Gastroesophageal sphincter (tissue), 4 donors: Measurements from ENCODE around the gene BTLA. TPM values are rescaled to one million over a fixed set of nuclear protein-coding genes. Genes with fewer than 3 reads are reported as not detected.

ENCODE experiments used
- ATAC-seq: fragments of 150-250 bp; one replicate; pipeline ENCODE4 v1.9.1; 2016; ENCODE audit warnings: mild to moderate bottlenecking, moderate library complexity
- H3K27ac ChIP-seq, 4 donors: fragments of 200-600 bp; sonication (generic) in 3 of 4; 1 replicate in 3 of 4; 2 replicates in 1 of 4; pipeline ENCODE4 v1.5.1; 2016 to 2019
- H3K27me3 ChIP-seq: fragments of 200-600 bp; sonication (generic); one replicate; pipeline ENCODE4 v1.5.1; 2019
- H3K36me3 ChIP-seq, 2 donors: fragments of 200-600 bp; sonication (generic); one replicate each; pipeline ENCODE4 v1.5.1; 2019; ENCODE audit warnings: control low read depth in 1 of 2
- H3K4me1 ChIP-seq, 3 donors: fragments of 200-600 bp; sonication (generic); 1 replicate in 2 of 3; 2 replicates in 1 of 3; pipeline ENCODE4 v1.5.1; 2016 to 2019; ENCODE audit warnings: control low read depth in 2 of 3
- H3K4me3 ChIP-seq, 2 donors: fragments of 200-600 bp; sonication (generic); one replicate each; pipeline ENCODE4 v1.5.1; 2019; ENCODE audit warnings: mild to moderate bottlenecking in 1 of 2, moderate library complexity in 1 of 2
- H3K9me3 ChIP-seq, 3 donors: fragments of 200-600 bp; sonication (generic); one replicate each; pipeline ENCODE4 v1.5.1; 2017 to 2019; ENCODE audit warnings: control low read depth in 2 of 3
- EP300 ChIP-seq: sonication (generic); formaldehyde crosslinking; IDR thresholded peaks from one replicate; pipeline ENCODE4 v1.6.1; 2017; ENCODE audit warnings: antibody characterized with exemption, mild to moderate bottlenecking
- POLR2A ChIP-seq, 2 donors: fragments of 450-650 bp; IDR thresholded peaks; one replicate each; pipeline ENCODE4 v1.6.1; 2017; ENCODE audit warnings: antibody characterized with exemption in 2 of 2, mild to moderate bottlenecking in 2 of 2, moderate library complexity in 1 of 2
- POLR2AphosphoS5 ChIP-seq: sonication (generic); formaldehyde crosslinking; IDR thresholded peaks from one replicate; pipeline ENCODE4 v1.6.1; 2017; ENCODE audit warnings: antibody characterized with exemption
- WGBS, 2 donors: methylation state at CpG; one replicate each; pipeline ENCODE4 v1.1.5; 2018; ENCODE audit warnings: low coverage in 1 of 2; 5-methylcytosine and 5-hydroxymethylcytosine counted together
- total RNA-seq, 4 donors: library from RNA; depleted of rRNA; stranded (reverse); fragments of >200 nt; gene quantifications; one replicate each; pipeline ENCODE4 v1.1.0, GENCODE V29; 2016
- TF ChIP-seq, protein P1 (sequence below), 4 experiments: fragments of 200-600 bp in 2 of 4; fragments of 450-650 bp in 2 of 4; sonication (generic) in 1 of 4; IDR thresholded peaks; one replicate each; pipeline ENCODE4 v1.5.1; 2017 to 2019; ENCODE audit warnings: antibody characterized with exemption in 4 of 4, mild to moderate bottlenecking in 2 of 4, moderate library complexity in 2 of 4

The BTLA gene
- total RNA-seq, 4 donors from 2014 or later: 0.08 to 1.8 TPM; not detected in 2

DNA sequence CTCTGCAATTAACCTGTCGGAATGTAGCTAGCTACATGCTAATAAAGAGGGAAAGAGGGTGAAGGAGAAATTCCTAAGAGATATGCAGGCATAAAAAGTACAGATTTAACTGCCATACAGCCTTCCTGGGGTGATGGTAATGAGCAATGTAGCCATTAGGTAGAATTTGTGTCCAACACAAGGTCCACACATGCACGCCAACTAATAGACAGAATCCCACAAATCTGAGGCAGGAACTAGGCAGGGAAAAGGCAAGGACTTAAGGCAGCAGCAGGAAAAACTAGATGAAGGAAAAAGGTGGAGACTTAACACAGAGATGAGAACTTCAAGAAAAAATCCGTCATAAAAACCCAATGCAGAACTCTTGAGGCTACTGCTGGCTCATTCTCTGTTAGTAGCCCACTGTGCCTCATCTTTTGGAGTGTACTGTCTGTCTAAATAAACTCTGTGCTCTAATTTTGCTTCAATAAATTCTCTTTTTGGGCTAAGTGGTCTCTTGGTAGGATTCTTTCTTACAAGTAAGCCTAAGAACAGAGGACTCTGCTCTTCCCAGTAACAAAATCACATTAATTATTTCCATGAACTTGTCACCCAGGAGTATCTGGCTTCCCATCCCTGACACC lies 81.5 kb downstream of the BTLA start:
- 91 to 100% methylated on average over 3 of the region's 3 CpGs for WGBS, 2 donors
- no peaks in the 10 kb centered on the region for H3K36me3 ChIP-seq
- ATAC-seq: no peak
- no peak for TF ChIP-seq POLR2AphosphoS5
- no peak for TF ChIP-seq POLR2A (IDR thresholded peaks at IDR 0.05)
- TF ChIP-seq EP300: no peak
- TF ChIP-seq, protein P1, sequence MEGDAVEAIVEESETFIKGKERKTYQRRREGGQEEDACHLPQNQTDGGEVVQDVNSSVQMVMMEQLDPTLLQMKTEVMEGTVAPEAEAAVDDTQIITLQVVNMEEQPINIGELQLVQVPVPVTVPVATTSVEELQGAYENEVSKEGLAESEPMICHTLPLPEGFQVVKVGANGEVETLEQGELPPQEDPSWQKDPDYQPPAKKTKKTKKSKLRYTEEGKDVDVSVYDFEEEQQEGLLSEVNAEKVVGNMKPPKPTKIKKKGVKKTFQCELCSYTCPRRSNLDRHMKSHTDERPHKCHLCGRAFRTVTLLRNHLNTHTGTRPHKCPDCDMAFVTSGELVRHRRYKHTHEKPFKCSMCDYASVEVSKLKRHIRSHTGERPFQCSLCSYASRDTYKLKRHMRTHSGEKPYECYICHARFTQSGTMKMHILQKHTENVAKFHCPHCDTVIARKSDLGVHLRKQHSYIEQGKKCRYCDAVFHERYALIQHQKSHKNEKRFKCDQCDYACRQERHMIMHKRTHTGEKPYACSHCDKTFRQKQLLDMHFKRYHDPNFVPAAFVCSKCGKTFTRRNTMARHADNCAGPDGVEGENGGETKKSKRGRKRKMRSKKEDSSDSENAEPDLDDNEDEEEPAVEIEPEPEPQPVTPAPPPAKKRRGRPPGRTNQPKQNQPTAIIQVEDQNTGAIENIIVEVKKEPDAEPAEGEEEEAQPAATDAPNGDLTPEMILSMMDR (IDR thresholded peaks at IDR 0.05): no peak
- no peak overlapping the region for H3K4me3 ChIP-seq
- no peaks in the 10 kb centered on the region for H3K27me3 ChIP-seq
- no peaks in the 10 kb centered on the region for H3K9me3 ChIP-seq
- no peak overlapping the region for H3K27ac ChIP-seq
- H3K4me1 ChIP-seq: no peaks in the 10 kb centered on the region

DNA sequence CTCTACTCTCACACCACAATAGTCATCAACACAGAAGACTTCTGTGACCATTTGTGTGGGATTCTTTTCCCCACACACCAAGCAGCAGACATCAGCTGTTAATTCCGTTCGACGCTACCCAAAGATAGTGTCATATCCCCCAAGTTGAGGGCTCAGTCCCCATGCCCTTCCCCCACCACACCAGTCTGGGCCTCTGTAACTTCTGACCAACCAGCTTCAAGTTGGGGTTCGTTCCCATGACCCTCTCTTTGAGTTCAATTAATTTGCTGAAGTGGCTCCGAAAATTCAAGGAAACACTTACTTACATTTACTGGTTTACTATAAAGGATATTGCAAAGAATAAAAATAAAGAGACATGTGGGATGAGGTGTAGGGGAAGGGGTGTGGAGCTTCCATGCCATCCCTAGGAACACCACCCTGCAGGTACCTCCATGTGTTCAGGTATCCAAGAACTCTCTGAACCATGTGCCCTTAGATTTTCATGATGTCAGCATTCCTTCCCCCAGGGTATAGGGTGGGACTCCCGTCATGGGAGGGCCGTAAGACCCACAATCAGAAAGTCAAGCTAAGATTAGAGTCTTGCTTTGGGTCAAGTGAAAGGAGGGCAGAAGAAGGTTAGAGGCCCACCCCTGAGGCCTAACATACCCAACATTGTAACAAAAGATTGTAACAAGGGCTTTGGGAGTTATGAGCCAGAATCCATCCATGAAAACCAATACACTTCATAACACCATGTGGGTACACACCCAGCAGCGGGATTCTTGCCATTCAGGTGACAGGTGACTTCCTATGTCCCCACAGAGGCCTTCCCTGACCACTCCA lies 82.7 kb downstream of the BTLA start:
- TF ChIP-seq POLR2AphosphoS5 (no peak), EP300 (no peak), POLR2A (IDR thresholded peaks at IDR 0.05) (no peak)
- TF ChIP-seq, protein P1 (IDR thresholded peaks at IDR 0.05): no peak
- Histone ChIP-seq H3K9me3 (no peaks in the 10 kb centered on the region), H3K27ac (no peak overlapping the region), H3K4me3 (no peak overlapping the region), H3K4me1 (no peaks in the 10 kb centered on the region), H3K27me3 (no peaks in the 10 kb centered on the region), H3K36me3 (no peaks in the 10 kb centered on the region)
- 80 to 89% methylated on average over 3 to 8 of the region's 8 CpGs for WGBS, 2 donors
- ATAC-seq: no peak

DNA sequence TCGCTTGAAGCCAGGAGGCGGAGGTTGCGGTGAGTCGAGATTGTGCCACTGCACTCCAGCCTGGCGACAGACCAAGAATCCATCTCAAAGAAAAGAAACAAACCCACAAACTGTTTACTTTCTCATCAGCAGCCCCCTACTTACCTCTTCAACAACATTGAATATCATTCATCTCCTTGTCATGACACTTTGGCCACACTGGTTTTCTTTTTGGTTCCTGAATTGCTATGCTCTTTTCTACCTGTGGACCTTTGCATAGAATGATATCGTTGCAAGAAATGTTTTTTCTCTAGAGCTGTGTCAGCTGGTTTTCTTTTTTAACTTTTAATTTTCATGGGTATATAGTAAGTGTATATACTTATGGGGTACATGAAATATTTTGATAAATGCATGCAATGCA lies 83.9 kb downstream of the BTLA start:
- TF ChIP-seq POLR2A (IDR thresholded peaks at IDR 0.05): no peak
- no peak for TF ChIP-seq EP300
- no peak for TF ChIP-seq POLR2AphosphoS5
- TF ChIP-seq, protein P1 (IDR thresholded peaks at IDR 0.05): no peak
- H3K4me1 ChIP-seq: no peaks in the 10 kb centered on the region
- H3K27me3 ChIP-seq: no peaks in the 10 kb centered on the region
- WGBS, 2 donors: 92 to 98% methylated on average over 4 to 6 of the region's 6 CpGs
- no peak overlapping the region for H3K4me3 ChIP-seq
- H3K9me3 ChIP-seq: no peaks in the 10 kb centered on the region
- no peaks in the 10 kb centered on the region for H3K36me3 ChIP-seq
- ATAC-seq: no peak
- H3K27ac ChIP-seq: no peak overlapping the region

Other genes with a start within 250 kb of the BTLA start
- under 1 TPM in 1 of 4 donors, not detected in 3; 0.15 TPM for gene SLC9C1, start 205.3 kb downstream of the BTLA start, total RNA-seq
- gene CD200, start 166.3 kb downstream of the BTLA start, total RNA-seq: 10 to 100 TPM in 1 of 4 donors, 1 to 10 TPM in 3; 2.5 to 15.6 (median 4.8) TPM
- gene ATG3, start 62.5 kb upstream of the BTLA start, total RNA-seq: 10 to 100 TPM; 41.7 to 55.1 (median 44.3) TPM
- gene SLC35A5, start 62.6 kb upstream of the BTLA start, total RNA-seq: 10 to 100 TPM; 20.7 to 29.7 (median 25.4) TPM
- gene CCDC80, start 141.7 kb upstream of the BTLA start, total RNA-seq: 100 to 1,000 TPM in 2 of 4 donors, 10 to 100 TPM in 2; 30.8 to 208 (median 138) TPM